H1 (cell line): ENCODE measurements around the gene SLC25A36.

ENCODE experiments used
- CTCF ChIP-seq, 3 experiments: IDR thresholded peaks; 1 replicate in 2 of 3; 2 replicates in 1 of 3; pipeline versions ENCODE4 v1.5.1 to v1.6.1; 2011; ENCODE audit warnings: low read length in 3 of 3, mild to moderate bottlenecking in 3 of 3, inconsistent platforms in 2 of 3, low read depth in 1 of 3, moderate library complexity in 1 of 3; ENCODE audit not compliant: insufficient read depth in 1 of 3; ENCODE audit errors: control extremely low read depth in 1 of 3
- POU5F1 ChIP-seq: IDR thresholded peaks from 2 replicates; pipeline ENCODE4 v1.6.1; 2011; ENCODE audit warnings: low read depth, mild to moderate bottlenecking, low read length, moderate library complexity

- TF ChIP-seq POU5F1 (no peak), CTCF (IDR thresholded peaks at IDR 0.05; ENCODE audit: control extremely low read depth in 1 of 3, insufficient read depth in 1 of 3, low read depth in 1 of 3, low read length in 3 of 3) (no peak)
Observed at GRCh38 chr3:140924097-140924873, 17.4 kb upstream of the SLC25A36 start.
